Keratinocyte (primary cell): ENCODE results near the gene CAV2. TPM values are rescaled to one million over a fixed set of nuclear protein-coding genes. Genes with fewer than 3 reads are reported as not detected.

Experiments
- DNase-seq: peaks from one replicate; pipeline ENCODE4 v3.0.0-alpha.2; 2011; ENCODE audit warnings: low read depth, missing footprints, low spot score
- FAIRE-seq: peaks from 2 replicates; lab custom pipeline; 2011; peaks lifted over from hg19 to GRCh38; lab: Jason Lieb, UNC
- H2AFZ ChIP-seq: 2 replicates; pipeline ENCODE4 v1.6.0; 2012; ENCODE audit warnings: low read length, control low read depth, inconsistent platforms; ENCODE audit not compliant: control insufficient read depth
- H3K27ac ChIP-seq: 2 replicates; pipeline ENCODE4 v1.5.1; 2011; ENCODE audit warnings: low read length; ENCODE audit not compliant: control insufficient read depth, insufficient read depth
- H3K27me3 ChIP-seq: 3 replicates; pipeline ENCODE4 v1.6.0; 2011; ENCODE audit warnings: low read length; ENCODE audit not compliant: control insufficient read depth, insufficient read depth; ENCODE audit errors: extremely low read depth
- H3K36me3 ChIP-seq, 2 experiments: 2 replicates in 1 of 2; 3 replicates in 1 of 2; pipeline ENCODE4 v1.5.1; 2011; ENCODE audit warnings: low read length in 2 of 2, mild to moderate bottlenecking in 1 of 2; ENCODE audit not compliant: control insufficient read depth in 2 of 2, insufficient read depth in 2 of 2; ENCODE audit errors: extremely low read depth in 1 of 2
- H3K4me1 ChIP-seq: 3 replicates; pipeline ENCODE4 v1.5.1; 2011; ENCODE audit warnings: low read length; ENCODE audit not compliant: control insufficient read depth, insufficient read depth; ENCODE audit errors: extremely low read depth
- H3K4me2 ChIP-seq: 3 replicates; pipeline ENCODE4 v1.6.0; 2011; ENCODE audit warnings: low read depth, low read length; ENCODE audit not compliant: control insufficient read depth, insufficient read depth; ENCODE audit errors: extremely low read depth
- H3K4me3 ChIP-seq, 3 experiments: fragments of 200-600 bp in 1 of 3; sonication (generic) in 1 of 3; 2 replicates in 2 of 3; 3 replicates in 1 of 3; pipeline ENCODE4 v1.5.1; 2011 to 2016; ENCODE audit warnings: low read length in 3 of 3, mild to moderate bottlenecking in 3 of 3, control low read depth in 2 of 3, inconsistent platforms in 1 of 3, low read depth in 1 of 3, mixed read lengths in 1 of 3, mixed run types in 1 of 3, moderate library complexity in 1 of 3; ENCODE audit not compliant: control insufficient read depth in 2 of 3, insufficient read depth in 2 of 3; ENCODE audit errors: extremely low read depth in 1 of 3
- H3K79me2 ChIP-seq: 2 replicates; pipeline ENCODE4 v1.6.0; 2012; ENCODE audit warnings: low read length; ENCODE audit not compliant: control insufficient read depth, insufficient read depth
- H3K9ac ChIP-seq: 3 replicates; pipeline ENCODE4 v1.6.0; 2011; ENCODE audit warnings: low read length; ENCODE audit not compliant: control insufficient read depth, insufficient read depth; ENCODE audit errors: extremely low read depth
- H3K9me1 ChIP-seq: 3 replicates; pipeline ENCODE4 v1.6.0; 2011; ENCODE audit warnings: low read length; ENCODE audit not compliant: control insufficient read depth, insufficient read depth; ENCODE audit errors: extremely low read depth
- H3K9me3 ChIP-seq: 2 replicates; pipeline ENCODE4 v1.5.1; 2012; ENCODE audit warnings: low read depth, low read length; ENCODE audit not compliant: control insufficient read depth
- H4K20me1 ChIP-seq: 3 replicates; pipeline ENCODE4 v1.6.0; 2011; ENCODE audit warnings: low read length; ENCODE audit not compliant: control insufficient read depth, insufficient read depth; ENCODE audit errors: extremely low read depth
- EZH2 ChIP-seq: IDR thresholded peaks from one replicate; pipeline ENCODE4 v1.6.1; 2012; ENCODE audit warnings: inconsistent platforms, mild to moderate bottlenecking, low read length, moderate library complexity
- dilution Hi-C: fragments of 300-500 bp; cut with MboI; formaldehyde crosslinking; loops from one replicate; pipeline ENCODE4 v1.7.0; 2020; ENCODE audit warnings: low sequenced_read_pairs; ENCODE audit not compliant: extremely low pct_ligation_motif_present
- polyA plus RNA-seq, 5 experiments: library from polyadenylated mRNA; depleted of rRNA in 3 of 5; stranded (reverse) in 3 of 5; stranded (forward) in 1 of 5; unstranded in 1 of 5; fragments of >200 nt; gene quantifications; 1 replicate in 1 of 5; 2 replicates in 3 of 5; 3 replicates in 1 of 5; pipeline versions ENCODE4 v1.2.1 to v1.2.3, GENCODE V29; 2011 to 2012; ENCODE audit warnings: missing spikeins in 2 of 5, low read depth in 1 of 5, low replicate concordance in 1 of 5
- TF ChIP-seq, protein P1 (sequence below), 3 experiments: IDR thresholded peaks in 1 of 3; conservative IDR thresholded peaks in 1 of 3; optimal IDR thresholded peaks in 1 of 3; 2 replicates in 2 of 3; 3 replicates in 1 of 3; pipeline versions ENCODE3 to v1.5.1; 2011; ENCODE audit warnings: low read length in 3 of 3, mild to moderate bottlenecking in 3 of 3, moderate library complexity in 2 of 3, control low read depth in 1 of 3, inconsistent platforms in 1 of 3; ENCODE audit not compliant: insufficient read depth in 2 of 3; ENCODE audit errors: extremely low read depth in 1 of 3

CAV2 gene
- polyA plus RNA-seq, 1 donor (not counting 4 experiments of a cell fraction or from before 2014, with no cell fraction given): 631 TPM

DNA sequence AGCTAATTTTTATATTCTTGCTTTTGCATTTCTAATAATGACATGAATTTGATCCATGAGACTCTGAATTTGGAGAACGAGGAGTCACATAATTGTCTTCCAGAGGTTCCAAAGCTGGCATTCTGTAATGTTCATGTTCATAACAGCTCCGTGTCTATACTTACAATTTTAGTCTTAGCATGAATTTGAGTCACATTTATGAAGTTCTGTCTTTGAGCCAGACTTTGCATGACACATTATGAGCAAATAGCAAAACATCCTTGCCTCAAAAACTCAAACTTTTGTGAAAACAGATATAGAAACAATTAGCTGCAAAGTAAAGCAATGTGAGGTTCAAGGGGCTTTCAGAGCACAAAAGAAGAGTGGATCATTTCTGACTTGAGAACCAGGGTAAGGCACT, 44.5 kb upstream of the CAV2 start:
- H3K27ac ChIP-seq: no peak overlapping the region
- H3K36me3 ChIP-seq: no peaks in the 10 kb centered on the region
- H3K4me2 ChIP-seq: peak overlapping the region; percentile 41
- peaks cover 24% of the 10 kb centered on the region for H3K4me1 ChIP-seq
- H3K9me3 ChIP-seq: no peaks in the 10 kb centered on the region
- DNase-seq (no peak), FAIRE-seq (no peak)
- H3K79me2 ChIP-seq: no peaks in the 10 kb centered on the region
- H3K9me1 ChIP-seq: no peaks in the 10 kb centered on the region
- no peaks in the 10 kb centered on the region for H4K20me1 ChIP-seq
- H3K4me3 ChIP-seq: no peak overlapping the region
- no peak overlapping the region for H2AFZ ChIP-seq
- H3K27me3 ChIP-seq: no peaks in the 10 kb centered on the region
- H3K9ac ChIP-seq: no peak overlapping the region
- dilution Hi-C loops: no loop called here
- TF ChIP-seq EZH2: no peak
- TF ChIP-seq, protein P1, sequence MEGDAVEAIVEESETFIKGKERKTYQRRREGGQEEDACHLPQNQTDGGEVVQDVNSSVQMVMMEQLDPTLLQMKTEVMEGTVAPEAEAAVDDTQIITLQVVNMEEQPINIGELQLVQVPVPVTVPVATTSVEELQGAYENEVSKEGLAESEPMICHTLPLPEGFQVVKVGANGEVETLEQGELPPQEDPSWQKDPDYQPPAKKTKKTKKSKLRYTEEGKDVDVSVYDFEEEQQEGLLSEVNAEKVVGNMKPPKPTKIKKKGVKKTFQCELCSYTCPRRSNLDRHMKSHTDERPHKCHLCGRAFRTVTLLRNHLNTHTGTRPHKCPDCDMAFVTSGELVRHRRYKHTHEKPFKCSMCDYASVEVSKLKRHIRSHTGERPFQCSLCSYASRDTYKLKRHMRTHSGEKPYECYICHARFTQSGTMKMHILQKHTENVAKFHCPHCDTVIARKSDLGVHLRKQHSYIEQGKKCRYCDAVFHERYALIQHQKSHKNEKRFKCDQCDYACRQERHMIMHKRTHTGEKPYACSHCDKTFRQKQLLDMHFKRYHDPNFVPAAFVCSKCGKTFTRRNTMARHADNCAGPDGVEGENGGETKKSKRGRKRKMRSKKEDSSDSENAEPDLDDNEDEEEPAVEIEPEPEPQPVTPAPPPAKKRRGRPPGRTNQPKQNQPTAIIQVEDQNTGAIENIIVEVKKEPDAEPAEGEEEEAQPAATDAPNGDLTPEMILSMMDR (optimal IDR thresholded peaks at IDR 0.05 in 1 of 3, IDR thresholded peaks at IDR 0.05 in 1 of 3, conservative IDR thresholded peaks at IDR 0.05 in 1 of 3; ENCODE audit: extremely low read depth in 1 of 3, insufficient read depth in 2 of 3, low read length in 3 of 3): no peak

DNA sequence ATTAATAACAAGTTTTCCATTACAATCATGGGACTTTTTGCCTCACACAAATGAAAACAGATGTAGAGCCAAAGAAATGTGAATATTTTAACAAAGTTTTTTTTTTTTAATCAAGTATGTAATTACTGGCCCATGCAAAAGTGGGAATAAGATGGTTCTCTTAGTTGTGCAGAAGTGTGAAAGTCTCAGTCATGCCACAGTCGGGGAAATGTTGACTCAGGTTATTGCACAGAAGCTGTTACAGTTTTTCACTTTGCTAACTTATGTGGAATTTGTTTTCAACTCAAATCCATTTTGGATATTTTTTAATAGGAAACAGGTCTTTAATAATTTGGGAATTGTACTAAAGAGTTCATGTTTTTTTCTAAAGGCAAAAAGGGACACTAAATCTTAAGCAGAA, 44.0 kb upstream of the CAV2 start:
- dilution Hi-C loops: no loop called here
- H3K4me1 ChIP-seq: peaks cover 24% of the 10 kb centered on the region
- TF ChIP-seq EZH2: no peak
- TF ChIP-seq, protein P1 (optimal IDR thresholded peaks at IDR 0.05 in 1 of 3, IDR thresholded peaks at IDR 0.05 in 1 of 3, conservative IDR thresholded peaks at IDR 0.05 in 1 of 3; ENCODE audit: extremely low read depth in 1 of 3, insufficient read depth in 2 of 3, low read length in 3 of 3): no peak
- DNase-seq (no peak), FAIRE-seq (no peak)
- no peaks in the 10 kb centered on the region for H3K9me3 ChIP-seq
- H3K79me2 ChIP-seq: no peaks in the 10 kb centered on the region
- no peak overlapping the region for H3K9ac ChIP-seq
- H3K4me3 ChIP-seq: no peak overlapping the region
- no peak overlapping the region for H2AFZ ChIP-seq
- H3K27ac ChIP-seq: no peak overlapping the region
- H3K27me3 ChIP-seq: no peaks in the 10 kb centered on the region
- H3K9me1 ChIP-seq: no peaks in the 10 kb centered on the region
- H3K36me3 ChIP-seq: no peaks in the 10 kb centered on the region
- H3K4me2 ChIP-seq: peak overlapping the region; percentile 37
- H4K20me1 ChIP-seq: no peaks in the 10 kb centered on the region
